ENCODE measurements around the gene ITGB7. TPM values are rescaled to one million over a fixed set of nuclear protein-coding genes. Genes with fewer than 3 reads are reported as not detected.

ITGB7 gene
- polyA plus RNA-seq, 1 donor (not counting 4 experiments of a cell fraction or from before 2014, with no cell fraction given), result 0.83 TPM

DNA sequence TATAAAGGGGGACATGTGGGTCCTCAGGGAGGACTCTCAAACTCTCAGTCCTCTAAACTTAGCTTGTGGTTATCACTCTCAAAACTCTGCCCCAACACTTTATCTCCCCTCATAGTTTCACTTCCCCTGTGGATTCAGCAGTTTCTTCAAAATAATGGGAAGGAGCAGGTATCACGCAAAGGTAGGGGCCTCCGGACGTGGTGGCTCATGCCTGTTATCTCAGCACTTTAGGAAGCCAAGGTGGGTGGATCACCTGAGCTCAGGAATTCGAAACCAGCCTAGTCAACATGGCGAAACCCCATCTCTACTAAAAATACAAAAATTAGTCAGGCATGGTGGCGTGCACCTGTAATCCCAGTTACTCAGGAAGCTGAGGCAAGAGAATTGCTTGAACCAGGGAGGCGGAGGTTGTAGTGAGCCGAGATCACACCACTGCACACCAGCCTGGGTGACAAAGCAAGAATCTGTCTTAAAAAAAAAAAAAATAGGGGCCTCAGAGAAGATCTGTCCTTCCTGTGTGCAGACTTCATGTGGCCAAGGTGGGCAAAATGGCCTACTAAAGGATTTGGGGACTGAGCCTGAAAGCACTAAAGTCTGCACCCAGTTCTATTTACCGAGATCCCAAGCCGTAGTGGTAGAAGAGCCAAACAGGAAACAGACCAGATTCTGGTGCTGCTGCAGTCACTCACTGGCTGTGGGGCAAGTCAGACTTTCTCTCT is 6.4 kb downstream of the ITGB7 start:
- dilution Hi-C loops (cut with MboI; ENCODE audit: extremely low pct_ligation_motif_present, low sequenced_read_pairs), result no loop called here
- Histone ChIP-seq H3K4me2 (ENCODE audit: control insufficient read depth, extremely low read depth, insufficient read depth, low read depth, low read length) (no peak overlapping the region), H3K27me3 (ENCODE audit: control insufficient read depth, extremely low read depth, insufficient read depth, low read length) (no peaks in the 10 kb centered on the region), H3K4me1 (ENCODE audit: control insufficient read depth, extremely low read depth, insufficient read depth, low read length) (peaks cover 4% of the 10 kb centered on the region), H4K20me1 (ENCODE audit: control insufficient read depth, extremely low read depth, insufficient read depth, low read length) (no peaks in the 10 kb centered on the region), H3K4me3 (ENCODE audit: control insufficient read depth in 2 of 3, extremely low read depth in 1 of 3, insufficient read depth in 2 of 3, low read depth in 1 of 3, low read length in 3 of 3) (no peak overlapping the region), H3K79me2 (ENCODE audit: control insufficient read depth, insufficient read depth, low read length) (no peaks in the 10 kb centered on the region), H3K9me1 (ENCODE audit: control insufficient read depth, extremely low read depth, insufficient read depth, low read length) (no peaks in the 10 kb centered on the region), H2AFZ (ENCODE audit: control insufficient read depth, low read length) (no peak overlapping the region), H3K36me3 (ENCODE audit: control insufficient read depth in 2 of 2, extremely low read depth in 1 of 2, insufficient read depth in 2 of 2, low read length in 2 of 2) (no peaks in the 10 kb centered on the region), H3K27ac (ENCODE audit: control insufficient read depth, insufficient read depth, low read length) (no peak overlapping the region), H3K9me3 (ENCODE audit: control insufficient read depth, low read depth, low read length) (no peaks in the 10 kb centered on the region), H3K9ac (ENCODE audit: control insufficient read depth, extremely low read depth, insufficient read depth, low read length) (no peak overlapping the region)
- no peak for FAIRE-seq
- DNase-seq (ENCODE audit: low read depth, low spot score), result no peak
- TF ChIP-seq CTCF (optimal IDR thresholded peaks at IDR 0.05 in 1 of 3, IDR thresholded peaks at IDR 0.05 in 1 of 3, conservative IDR thresholded peaks at IDR 0.05 in 1 of 3; ENCODE audit: extremely low read depth in 1 of 3, insufficient read depth in 2 of 3, low read length in 3 of 3) (no peak), EZH2 (IDR thresholded peaks at IDR 0.05; ENCODE audit: low read length) (no peak)

- H3K4me3 ChIP-seq (ENCODE audit: control insufficient read depth in 2 of 3, extremely low read depth in 1 of 3, insufficient read depth in 2 of 3, low read depth in 1 of 3, low read length in 3 of 3), result no peak overlapping the region
- no peaks in the 10 kb centered on the region for H3K27me3 ChIP-seq (ENCODE audit: control insufficient read depth, extremely low read depth, insufficient read depth, low read length)
- no peaks in the 10 kb centered on the region for H3K9me3 ChIP-seq (ENCODE audit: control insufficient read depth, low read depth, low read length)
- dilution Hi-C loops (cut with MboI; ENCODE audit: extremely low pct_ligation_motif_present, low sequenced_read_pairs), result no loop called here
- FAIRE-seq (no peak), DNase-seq (ENCODE audit: low read depth, low spot score) (no peak)
- no peaks in the 10 kb centered on the region for H3K36me3 ChIP-seq (ENCODE audit: control insufficient read depth in 2 of 2, extremely low read depth in 1 of 2, insufficient read depth in 2 of 2, low read length in 2 of 2)
- H4K20me1 ChIP-seq (ENCODE audit: control insufficient read depth, extremely low read depth, insufficient read depth, low read length), result no peaks in the 10 kb centered on the region
- no peak overlapping the region for H3K27ac ChIP-seq (ENCODE audit: control insufficient read depth, insufficient read depth, low read length)
- no peak overlapping the region for H3K9ac ChIP-seq (ENCODE audit: control insufficient read depth, extremely low read depth, insufficient read depth, low read length)
- H3K4me2 ChIP-seq (ENCODE audit: control insufficient read depth, extremely low read depth, insufficient read depth, low read depth, low read length), result no peak overlapping the region
- peaks cover 2% of the 10 kb centered on the region for H3K4me1 ChIP-seq (ENCODE audit: control insufficient read depth, extremely low read depth, insufficient read depth, low read length)
- no peaks in the 10 kb centered on the region for H3K79me2 ChIP-seq (ENCODE audit: control insufficient read depth, insufficient read depth, low read length)
- H2AFZ ChIP-seq (ENCODE audit: control insufficient read depth, low read length), result no peak overlapping the region
- H3K9me1 ChIP-seq (ENCODE audit: control insufficient read depth, extremely low read depth, insufficient read depth, low read length), result no peaks in the 10 kb centered on the region
- no peak for TF ChIP-seq CTCF (optimal IDR thresholded peaks at IDR 0.05 in 1 of 3, IDR thresholded peaks at IDR 0.05 in 1 of 3, conservative IDR thresholded peaks at IDR 0.05 in 1 of 3; ENCODE audit: extremely low read depth in 1 of 3, insufficient read depth in 2 of 3, low read length in 3 of 3)
- no peak for TF ChIP-seq EZH2 (IDR thresholded peaks at IDR 0.05; ENCODE audit: low read length)
Observed at GRCh38 chr12:53200107-53200457, 7.0 kb downstream of the ITGB7 start.

Measured in keratinocyte (primary cell).